ENCODE measurements around the gene SIM2.
"Not testable (repeated sequence)": the region's sequence is repeated elsewhere in the genome, so short reads cannot be mapped to it uniquely, and the experiment has no call there.

The SIM2 gene, protein sequence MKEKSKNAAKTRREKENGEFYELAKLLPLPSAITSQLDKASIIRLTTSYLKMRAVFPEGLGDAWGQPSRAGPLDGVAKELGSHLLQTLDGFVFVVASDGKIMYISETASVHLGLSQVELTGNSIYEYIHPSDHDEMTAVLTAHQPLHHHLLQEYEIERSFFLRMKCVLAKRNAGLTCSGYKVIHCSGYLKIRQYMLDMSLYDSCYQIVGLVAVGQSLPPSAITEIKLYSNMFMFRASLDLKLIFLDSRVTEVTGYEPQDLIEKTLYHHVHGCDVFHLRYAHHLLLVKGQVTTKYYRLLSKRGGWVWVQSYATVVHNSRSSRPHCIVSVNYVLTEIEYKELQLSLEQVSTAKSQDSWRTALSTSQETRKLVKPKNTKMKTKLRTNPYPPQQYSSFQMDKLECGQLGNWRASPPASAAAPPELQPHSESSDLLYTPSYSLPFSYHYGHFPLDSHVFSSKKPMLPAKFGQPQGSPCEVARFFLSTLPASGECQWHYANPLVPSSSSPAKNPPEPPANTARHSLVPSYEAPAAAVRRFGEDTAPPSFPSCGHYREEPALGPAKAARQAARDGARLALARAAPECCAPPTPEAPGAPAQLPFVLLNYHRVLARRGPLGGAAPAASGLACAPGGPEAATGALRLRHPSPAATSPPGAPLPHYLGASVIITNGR

DNA sequence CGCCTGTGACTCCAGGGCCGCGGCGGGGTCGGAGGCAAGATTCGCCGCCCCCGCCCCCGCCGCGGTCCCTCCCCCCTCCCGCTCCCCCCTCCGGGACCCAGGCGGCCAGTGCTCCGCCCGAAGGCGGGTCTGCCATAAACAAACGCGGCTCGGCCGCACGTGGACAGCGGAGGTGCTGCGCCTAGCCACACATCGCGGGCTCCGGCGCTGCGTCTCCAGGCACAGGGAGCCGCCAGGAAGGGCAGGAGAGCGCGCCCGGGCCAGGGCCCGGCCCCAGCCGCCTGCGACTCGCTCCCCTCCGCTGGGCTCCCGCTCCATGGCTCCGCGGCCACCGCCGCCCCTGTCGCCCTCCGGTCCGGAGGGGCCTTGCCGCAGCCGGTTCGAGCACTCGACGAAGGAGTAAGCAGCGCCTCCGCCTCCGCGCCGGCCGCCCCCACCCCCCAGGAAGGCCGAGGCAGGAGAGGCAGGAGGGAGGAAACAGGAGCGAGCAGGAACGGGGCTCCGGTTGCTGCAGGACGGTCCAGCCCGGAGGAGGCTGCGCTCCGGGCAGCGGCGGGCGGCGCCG lies at the start of gene SIM2:
SIM2 (plus strand) TSS at position 135 of the 565 bp plus-strand sequence. CDS start 632 bp downstream, outside the sequence.
- Histone ChIP-seq H3K27me3 (ENCODE audit: control insufficient read depth, insufficient read depth, low read length) (peaks cover 97% of the 10 kb centered on the region), H3K36me3 (ENCODE audit: control insufficient read depth, insufficient read depth, low read length) (no peaks in the 10 kb centered on the region), H3K9ac (ENCODE audit: low read length) (no peak within 1 kb of the TSS), H3K9me3 (ENCODE audit: control insufficient read depth, low read length) (no peaks in the 10 kb centered on the region), H3K4me3 (ENCODE audit: low read length) (no peak within 1 kb of the TSS), H3K4me1 (ENCODE audit: control insufficient read depth, insufficient read depth, low read length) (peaks cover 38% of the 10 kb centered on the region)

DNA sequence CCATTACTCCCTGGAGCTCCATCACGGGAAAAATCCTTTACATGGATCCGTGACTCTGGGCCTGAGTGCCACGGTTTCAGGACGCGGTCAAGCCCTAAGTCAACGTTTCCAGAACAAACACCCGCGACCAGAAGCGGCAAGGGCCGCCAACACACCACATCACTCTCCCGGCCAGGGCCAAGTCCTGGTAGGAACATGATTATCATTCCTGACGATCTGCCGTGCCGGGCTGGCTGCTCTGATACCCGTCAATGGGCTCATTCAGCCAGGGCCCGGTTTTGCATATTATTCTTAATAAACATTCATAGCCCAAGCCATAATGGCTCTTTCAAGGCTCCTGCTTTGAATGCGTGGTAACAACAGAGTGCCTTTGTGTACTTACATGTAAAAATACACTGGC lies 44.6 kb upstream of the SIM2 start:
- Histone ChIP-seq H3K4me1 (ENCODE audit: control insufficient read depth, insufficient read depth, low read length) (no peaks in the 10 kb centered on the region), H3K4me3 (ENCODE audit: low read length) (no peak overlapping the region), H3K27me3 (ENCODE audit: control insufficient read depth, insufficient read depth, low read length) (peaks cover 27% of the 10 kb centered on the region), H3K9ac (ENCODE audit: low read length) (no peak overlapping the region), H3K36me3 (ENCODE audit: control insufficient read depth, insufficient read depth, low read length) (no peaks in the 10 kb centered on the region), H3K9me3 (ENCODE audit: control insufficient read depth, low read length) (no peaks in the 10 kb centered on the region)

DNA sequence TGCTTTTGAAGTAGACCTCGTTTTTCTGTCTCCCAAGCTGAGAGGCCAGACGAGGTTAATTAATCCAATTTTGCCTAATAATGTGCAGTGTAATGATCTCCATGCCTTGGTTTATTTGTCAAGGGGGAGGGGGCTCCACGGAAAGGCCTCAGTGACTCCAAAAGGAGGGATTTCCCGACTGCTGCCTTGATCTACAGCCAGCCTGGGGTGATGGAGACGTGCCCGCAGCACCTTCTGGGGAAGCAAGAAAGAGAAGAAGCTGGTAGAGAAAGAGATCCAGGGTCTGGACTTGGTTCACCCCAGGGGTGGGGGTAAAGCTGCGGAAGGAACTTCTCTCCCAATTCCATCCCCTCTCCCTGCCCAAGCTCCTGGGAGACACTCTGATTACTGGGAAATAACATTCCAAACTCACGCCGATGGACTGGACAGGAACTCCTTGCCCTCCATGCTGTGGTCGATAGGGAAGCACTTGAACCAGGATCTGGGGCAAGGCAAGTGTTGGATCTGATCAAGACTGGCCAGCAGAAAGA lies 44.1 kb upstream of the SIM2 start:
- H3K27me3 ChIP-seq (ENCODE audit: control insufficient read depth, insufficient read depth, low read length), result peaks cover 27% of the 10 kb centered on the region
- no peaks in the 10 kb centered on the region for H3K4me1 ChIP-seq (ENCODE audit: control insufficient read depth, insufficient read depth, low read length)
- no peaks in the 10 kb centered on the region for H3K36me3 ChIP-seq (ENCODE audit: control insufficient read depth, insufficient read depth, low read length)
- no peaks in the 10 kb centered on the region for H3K9me3 ChIP-seq (ENCODE audit: control insufficient read depth, low read length)
- H3K9ac ChIP-seq (ENCODE audit: low read length), result no peak overlapping the region
- H3K4me3 ChIP-seq (ENCODE audit: low read length), result no peak overlapping the region

DNA sequence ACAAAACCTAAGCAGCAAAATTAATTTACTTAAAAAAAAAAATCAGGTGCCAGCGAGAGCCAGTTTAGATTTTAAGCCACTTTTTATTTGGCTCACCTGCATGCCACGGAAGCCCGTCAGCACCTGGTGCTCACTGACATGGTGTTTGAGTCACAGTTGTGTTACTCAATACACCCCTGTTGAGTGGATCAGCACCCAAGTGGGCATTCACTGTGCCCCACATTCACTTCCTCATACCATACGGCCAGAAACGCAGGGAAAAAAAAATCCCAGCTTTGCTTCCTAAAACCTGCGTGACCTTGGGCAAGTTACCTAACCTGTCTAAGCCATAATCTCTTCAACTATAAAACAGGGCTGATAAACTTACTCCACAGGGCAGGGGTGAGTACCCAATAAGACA lies 42.8 kb upstream of the SIM2 start:
- H3K9ac ChIP-seq (ENCODE audit: low read length), result no peak overlapping the region
- H3K36me3 ChIP-seq (ENCODE audit: control insufficient read depth, insufficient read depth, low read length), result no peaks in the 10 kb centered on the region
- H3K27me3 ChIP-seq (ENCODE audit: control insufficient read depth, insufficient read depth, low read length), result peaks cover 27% of the 10 kb centered on the region
- H3K4me1 ChIP-seq (ENCODE audit: control insufficient read depth, insufficient read depth, low read length), result no peaks in the 10 kb centered on the region
- H3K9me3 ChIP-seq (ENCODE audit: control insufficient read depth, low read length), result no peaks in the 10 kb centered on the region
- no peak overlapping the region for H3K4me3 ChIP-seq (ENCODE audit: low read length)

DNA sequence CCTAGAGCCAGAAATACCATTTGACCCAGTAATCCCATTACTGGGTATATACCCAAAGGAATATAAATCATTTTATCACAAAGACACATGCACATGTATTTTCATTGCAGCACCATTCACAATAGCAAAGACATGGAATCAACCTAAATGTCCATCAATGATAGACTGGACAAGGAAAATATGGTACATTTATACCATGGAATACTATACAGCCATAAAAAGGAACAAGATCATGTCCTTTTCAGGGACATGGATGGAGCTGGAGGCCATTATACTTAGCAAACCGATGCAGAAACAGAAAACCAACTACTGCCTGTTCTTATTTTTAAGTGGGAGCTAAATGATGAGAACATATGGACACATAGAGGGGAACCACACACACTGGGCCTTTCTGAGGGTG lies 41.6 kb upstream of the SIM2 start:
- H3K27me3 ChIP-seq (ENCODE audit: control insufficient read depth, insufficient read depth, low read length), result peaks cover 27% of the 10 kb centered on the region
- H3K36me3 ChIP-seq (ENCODE audit: control insufficient read depth, insufficient read depth, low read length); H3K4me1 ChIP-seq (ENCODE audit: control insufficient read depth, insufficient read depth, low read length); H3K9ac ChIP-seq (ENCODE audit: low read length); H3K4me3 ChIP-seq (ENCODE audit: low read length); H3K9me3 ChIP-seq (ENCODE audit: control insufficient read depth, low read length): not testable (repeated sequence)

DNA sequence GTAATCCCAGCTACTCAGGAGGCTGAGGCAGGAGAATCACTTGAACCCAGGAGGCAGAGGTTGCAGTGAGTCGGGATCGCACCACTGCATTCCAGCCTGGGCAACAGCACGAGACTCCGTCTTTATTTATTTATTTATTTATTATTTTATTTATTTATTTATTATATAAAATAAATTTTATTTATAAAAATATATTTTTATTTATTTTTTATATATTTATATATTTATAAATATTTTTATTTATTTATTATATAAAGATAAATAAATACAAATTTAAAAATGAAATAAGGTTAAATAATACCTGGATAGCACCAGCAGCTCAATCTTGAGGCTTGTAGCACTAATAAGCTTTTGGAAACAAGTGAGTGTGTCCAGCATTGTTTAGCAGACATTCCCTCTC lies 40.9 kb upstream of the SIM2 start:
- no peaks in the 10 kb centered on the region for H3K4me1 ChIP-seq (ENCODE audit: control insufficient read depth, insufficient read depth, low read length)
- no peaks in the 10 kb centered on the region for H3K9me3 ChIP-seq (ENCODE audit: control insufficient read depth, low read length)
- H3K4me3 ChIP-seq (ENCODE audit: low read length), result no peak overlapping the region
- H3K36me3 ChIP-seq (ENCODE audit: control insufficient read depth, insufficient read depth, low read length), result no peaks in the 10 kb centered on the region
- no peak overlapping the region for H3K9ac ChIP-seq (ENCODE audit: low read length)
- peaks cover 29% of the 10 kb centered on the region for H3K27me3 ChIP-seq (ENCODE audit: control insufficient read depth, insufficient read depth, low read length)

DNA sequence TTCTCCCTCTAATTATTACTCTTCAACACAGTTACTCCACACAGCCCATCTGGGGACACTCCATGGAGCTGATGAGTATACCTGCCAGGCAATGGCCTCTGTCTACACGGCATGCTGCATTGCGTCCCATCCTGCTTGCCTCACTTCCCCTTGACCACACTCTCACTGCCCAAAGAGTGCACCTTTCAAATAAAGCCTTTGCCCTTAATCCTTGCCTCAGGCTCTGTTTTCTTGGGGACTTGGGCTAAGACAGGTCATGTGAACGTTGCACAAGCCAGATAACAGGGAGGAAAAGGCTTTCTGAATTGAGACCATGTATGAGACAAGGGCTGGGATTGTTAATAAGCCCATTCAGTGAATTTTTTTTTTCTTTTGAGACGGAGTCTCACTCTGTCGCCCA lies 40.0 kb upstream of the SIM2 start:
- Histone ChIP-seq H3K36me3 (ENCODE audit: control insufficient read depth, insufficient read depth, low read length) (no peaks in the 10 kb centered on the region), H3K27me3 (ENCODE audit: control insufficient read depth, insufficient read depth, low read length) (peaks cover 36% of the 10 kb centered on the region), H3K9me3 (ENCODE audit: control insufficient read depth, low read length) (no peaks in the 10 kb centered on the region), H3K9ac (ENCODE audit: low read length) (no peak overlapping the region), H3K4me3 (ENCODE audit: low read length) (no peak overlapping the region), H3K4me1 (ENCODE audit: control insufficient read depth, insufficient read depth, low read length) (no peaks in the 10 kb centered on the region)

DNA sequence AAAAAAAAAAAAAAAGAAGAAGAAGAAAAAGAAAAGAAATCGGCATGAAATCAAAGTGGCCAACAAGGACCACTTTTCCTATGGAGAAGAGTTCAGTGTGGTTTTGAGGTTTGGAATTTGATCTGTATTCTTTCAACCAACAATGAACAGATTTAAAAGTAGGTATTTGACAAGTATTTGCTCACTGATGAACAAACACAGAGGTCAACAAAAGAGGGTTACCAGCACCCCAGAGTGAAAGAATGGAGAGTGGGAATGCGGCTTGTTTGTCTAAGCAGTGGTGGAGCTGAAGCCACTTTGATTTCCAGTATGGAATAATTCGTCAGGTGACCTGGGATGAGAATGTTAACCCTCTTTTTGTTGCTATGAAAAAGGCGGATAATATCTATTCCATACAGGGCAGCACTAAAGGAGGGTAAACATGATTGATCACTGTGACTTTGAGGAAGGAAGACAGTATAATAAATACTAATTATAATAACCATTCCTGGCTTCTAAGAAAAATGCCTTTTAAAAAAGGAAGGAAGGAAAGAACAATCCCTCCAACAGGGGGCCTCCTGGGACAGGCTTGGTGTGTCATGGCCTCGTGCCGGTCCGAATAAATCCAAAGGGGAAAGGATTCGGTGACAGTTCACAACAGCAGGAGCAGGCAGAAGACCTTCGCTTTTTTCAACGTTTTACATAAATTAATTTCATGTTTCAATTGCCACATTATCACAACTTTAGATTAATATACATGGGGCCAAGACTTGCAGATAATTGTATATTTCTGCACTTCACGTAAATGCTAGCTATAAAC lies 37.2 kb upstream of the SIM2 start:
- H3K4me3 ChIP-seq (ENCODE audit: low read length), result no peak overlapping the region
- no peaks in the 10 kb centered on the region for H3K9me3 ChIP-seq (ENCODE audit: control insufficient read depth, low read length)
- H3K27me3 ChIP-seq (ENCODE audit: control insufficient read depth, insufficient read depth, low read length), result peaks cover 29% of the 10 kb centered on the region
- no peak overlapping the region for H3K9ac ChIP-seq (ENCODE audit: low read length)
- no peaks in the 10 kb centered on the region for H3K4me1 ChIP-seq (ENCODE audit: control insufficient read depth, insufficient read depth, low read length)
- no peaks in the 10 kb centered on the region for H3K36me3 ChIP-seq (ENCODE audit: control insufficient read depth, insufficient read depth, low read length)

DNA sequence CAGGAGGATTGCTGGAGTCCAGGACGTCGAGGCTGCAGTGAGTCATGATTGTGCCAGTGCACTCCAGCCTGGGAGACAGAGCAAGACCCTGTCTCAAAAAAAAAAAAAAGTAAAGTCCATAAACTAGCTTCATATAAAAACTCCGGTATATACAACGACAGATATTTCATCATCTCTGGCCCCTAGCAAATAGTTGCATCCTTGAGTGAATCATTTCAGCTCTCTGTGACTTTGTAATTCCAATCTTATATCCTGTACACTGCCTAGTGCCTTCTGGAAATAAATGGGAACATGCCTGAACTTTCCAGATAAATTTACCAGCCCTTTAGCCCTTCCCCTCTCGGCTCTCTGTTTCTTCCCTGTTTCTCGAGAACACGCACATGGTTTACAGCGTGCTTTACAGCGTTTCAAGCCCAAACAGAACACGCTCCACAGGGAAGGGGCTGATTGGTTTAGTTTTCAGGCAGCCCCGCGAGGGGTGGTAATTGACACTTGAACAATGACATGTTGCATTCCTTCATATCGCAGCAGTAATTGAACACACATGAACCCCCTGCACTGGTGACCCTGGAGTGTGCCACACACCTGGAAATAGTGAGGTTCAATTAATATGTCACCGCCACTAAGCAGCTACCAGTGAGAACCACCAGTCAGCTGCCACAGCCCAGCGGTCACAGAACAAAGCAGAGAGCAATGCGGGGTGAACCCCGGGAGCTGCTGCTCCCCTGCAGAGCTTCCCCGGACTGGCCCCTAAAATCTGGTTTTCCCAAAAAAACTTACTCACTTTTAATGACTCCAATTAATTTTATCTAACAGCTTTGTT lies 35.7 kb upstream of the SIM2 start:
- no peaks in the 10 kb centered on the region for H3K4me1 ChIP-seq (ENCODE audit: control insufficient read depth, insufficient read depth, low read length)
- H3K27me3 ChIP-seq (ENCODE audit: control insufficient read depth, insufficient read depth, low read length), result peaks cover 36% of the 10 kb centered on the region
- no peaks in the 10 kb centered on the region for H3K36me3 ChIP-seq (ENCODE audit: control insufficient read depth, insufficient read depth, low read length)
- no peak overlapping the region for H3K4me3 ChIP-seq (ENCODE audit: low read length)
- no peak overlapping the region for H3K9ac ChIP-seq (ENCODE audit: low read length)
- no peaks in the 10 kb centered on the region for H3K9me3 ChIP-seq (ENCODE audit: control insufficient read depth, low read length)

DNA sequence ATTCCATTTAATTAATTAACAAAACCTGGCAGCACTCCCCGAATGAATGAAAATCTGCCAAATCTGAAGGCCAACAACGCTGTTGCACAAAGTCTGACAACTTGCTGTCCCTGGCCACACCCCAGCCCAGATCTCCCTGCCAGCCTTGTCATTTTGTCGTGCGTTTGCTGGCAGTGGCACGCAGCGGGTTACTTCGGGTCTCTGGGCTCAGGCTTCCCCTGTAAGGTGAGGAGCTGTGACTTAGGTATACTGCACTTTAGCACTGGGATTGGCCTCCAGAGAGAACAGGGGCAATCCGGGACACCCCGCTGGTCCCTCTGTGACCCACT lies 34.3 kb upstream of the SIM2 start:
- Histone ChIP-seq H3K27me3 (ENCODE audit: control insufficient read depth, insufficient read depth, low read length) (peaks cover 33% of the 10 kb centered on the region), H3K4me3 (ENCODE audit: low read length) (no peak overlapping the region), H3K36me3 (ENCODE audit: control insufficient read depth, insufficient read depth, low read length) (no peaks in the 10 kb centered on the region), H3K4me1 (ENCODE audit: control insufficient read depth, insufficient read depth, low read length) (no peaks in the 10 kb centered on the region), H3K9ac (ENCODE audit: low read length) (no peak overlapping the region), H3K9me3 (ENCODE audit: control insufficient read depth, low read length) (no peaks in the 10 kb centered on the region)

DNA sequence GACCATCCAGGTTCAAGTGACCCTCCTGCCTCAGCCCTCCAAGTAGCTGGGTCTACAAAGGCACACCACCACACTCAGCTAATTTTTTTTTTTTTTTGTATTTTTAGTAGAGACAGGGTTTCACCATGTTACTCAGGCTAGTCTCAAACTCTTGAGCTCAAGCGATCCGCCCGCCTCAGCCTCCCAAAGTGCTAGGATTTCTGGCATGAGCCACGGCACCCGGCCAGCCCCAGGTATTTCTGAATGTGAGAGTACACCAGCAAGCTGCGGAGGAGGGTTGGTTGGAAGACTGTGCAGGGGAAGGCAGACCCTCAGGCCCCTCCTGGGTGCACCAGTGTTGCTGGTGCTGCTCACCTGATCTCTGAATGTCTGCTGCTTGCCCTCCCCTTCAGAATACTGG lies 33.1 kb upstream of the SIM2 start:
- H3K36me3 ChIP-seq (ENCODE audit: control insufficient read depth, insufficient read depth, low read length), result no peaks in the 10 kb centered on the region
- no peak overlapping the region for H3K9ac ChIP-seq (ENCODE audit: low read length)
- no peak overlapping the region for H3K4me3 ChIP-seq (ENCODE audit: low read length)
- H3K9me3 ChIP-seq (ENCODE audit: control insufficient read depth, low read length), result no peaks in the 10 kb centered on the region
- no peaks in the 10 kb centered on the region for H3K4me1 ChIP-seq (ENCODE audit: control insufficient read depth, insufficient read depth, low read length)
- H3K27me3 ChIP-seq (ENCODE audit: control insufficient read depth, insufficient read depth, low read length), result peaks cover 33% of the 10 kb centered on the region

Measured in mucosa of stomach (tissue), 1 donor.